ENCODE results near the gene APBB2.

- no peak for TF ChIP-seq POLR2AphosphoS5 (IDR thresholded peaks at IDR 0.05)
- no peak for TF ChIP-seq POLR2A (IDR thresholded peaks at IDR 0.05)
- TF ChIP-seq CTCF (IDR thresholded peaks at IDR 0.05) = no peak
Measured at GRCh38 chr4:41192136-41192535, 22.2 kb downstream of the APBB2 start.

Measured in prostate gland (tissue), 2 donors.